A204.1 (cell line): Measurements from ENCODE around the gene ZBP1.

ENCODE experiments used
- FAIRE-seq: peaks from 2 replicates; lab custom pipeline; 2012; peaks lifted over from hg19 to GRCh38; lab: Jason Lieb, UNC

ZBP1 gene

GRCh38 chr20:57620274-57620990, at the start of gene ZBP1:
TSS of gene ZBP1 (minus strand) at chr20:57620426. CDS start at chr20:57620295, 131 bp downstream.
- FAIRE-seq = no peak

DNA sequence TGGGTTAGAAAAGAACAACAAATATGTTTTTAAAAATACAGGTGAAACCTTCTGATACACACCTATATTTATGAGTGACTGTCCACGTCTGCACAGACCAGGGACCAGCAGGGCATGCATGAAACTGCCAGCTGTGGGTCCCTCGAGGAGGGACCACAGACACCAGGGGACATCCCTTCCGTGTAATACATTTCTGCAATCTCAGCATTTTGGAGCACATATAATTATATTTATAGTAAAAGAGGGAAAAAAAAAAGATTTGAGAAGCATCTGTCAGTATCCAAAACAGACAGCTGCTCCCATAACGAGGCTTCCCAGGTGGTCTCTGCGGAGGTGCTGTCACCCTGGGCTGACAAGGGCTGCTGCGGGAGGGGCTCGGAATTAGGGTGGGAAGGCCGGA, 49.4 kb upstream of the ZBP1 start:
- no peak for FAIRE-seq

- FAIRE-seq = no peak
These were observed 47.9 kb upstream of the ZBP1 start for GRCh38 chr20:57667924-57668782.

- FAIRE-seq = no peak
These were observed 47.2 kb upstream of the ZBP1 start for GRCh38 chr20:57667388-57667787.

DNA sequence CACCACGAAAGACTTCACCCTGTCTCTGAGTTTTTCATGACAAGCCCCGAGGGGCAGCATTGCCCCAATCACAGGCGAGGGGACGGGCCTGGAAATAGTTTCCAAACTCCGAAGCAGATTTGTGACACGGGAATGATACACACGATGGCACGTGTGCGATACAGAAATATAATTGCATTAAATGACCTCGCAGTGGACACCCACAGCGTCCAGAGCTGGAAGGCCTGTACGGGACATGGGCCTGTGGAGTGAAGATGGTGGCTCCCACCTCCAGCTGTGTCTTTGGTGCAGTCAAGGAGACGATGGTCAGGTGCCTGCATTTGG, 46.6 kb upstream of the ZBP1 start:
- FAIRE-seq = no peak

GRCh38 chr20:57666106-57666833, 46.0 kb upstream of the ZBP1 start:
- no peak for FAIRE-seq

GRCh38 chr20:57665589-57665971, 45.4 kb upstream of the ZBP1 start:
- FAIRE-seq = no peak

DNA sequence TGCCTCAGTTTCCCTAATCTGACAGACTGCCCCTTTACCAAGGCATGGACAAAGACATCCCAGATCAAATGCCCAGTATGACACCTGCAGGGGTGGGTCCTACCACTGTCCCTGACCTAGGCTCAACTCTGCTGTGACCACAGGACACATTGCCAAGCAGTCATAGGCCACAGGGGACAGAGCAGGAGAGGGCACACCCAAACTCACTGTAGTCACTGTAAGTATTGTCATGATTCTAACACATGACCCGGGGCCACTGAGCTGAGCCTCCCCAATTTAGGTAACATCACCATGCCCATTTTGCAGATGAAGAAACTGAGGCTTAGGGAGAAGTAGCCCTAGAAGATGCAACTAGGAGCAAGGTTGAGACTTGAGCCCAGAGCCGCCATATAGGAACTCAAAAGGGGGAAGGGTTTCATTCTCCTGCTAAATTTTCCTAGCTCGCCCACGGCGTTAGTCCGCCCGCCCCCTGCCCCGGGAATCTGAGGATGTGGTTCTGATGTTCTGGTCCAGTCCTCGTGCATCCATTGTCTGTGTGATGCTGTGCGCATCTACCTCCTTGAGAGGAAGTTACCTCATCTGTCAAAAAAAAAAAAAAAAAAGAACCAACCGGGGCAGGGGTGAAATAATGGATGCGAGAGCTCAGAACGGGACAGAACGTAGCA, 44.8 kb upstream of the ZBP1 start:
- FAIRE-seq = no peak

GRCh38 chr20:57664476-57664875, 44.2 kb upstream of the ZBP1 start:
- FAIRE-seq = no peak

DNA sequence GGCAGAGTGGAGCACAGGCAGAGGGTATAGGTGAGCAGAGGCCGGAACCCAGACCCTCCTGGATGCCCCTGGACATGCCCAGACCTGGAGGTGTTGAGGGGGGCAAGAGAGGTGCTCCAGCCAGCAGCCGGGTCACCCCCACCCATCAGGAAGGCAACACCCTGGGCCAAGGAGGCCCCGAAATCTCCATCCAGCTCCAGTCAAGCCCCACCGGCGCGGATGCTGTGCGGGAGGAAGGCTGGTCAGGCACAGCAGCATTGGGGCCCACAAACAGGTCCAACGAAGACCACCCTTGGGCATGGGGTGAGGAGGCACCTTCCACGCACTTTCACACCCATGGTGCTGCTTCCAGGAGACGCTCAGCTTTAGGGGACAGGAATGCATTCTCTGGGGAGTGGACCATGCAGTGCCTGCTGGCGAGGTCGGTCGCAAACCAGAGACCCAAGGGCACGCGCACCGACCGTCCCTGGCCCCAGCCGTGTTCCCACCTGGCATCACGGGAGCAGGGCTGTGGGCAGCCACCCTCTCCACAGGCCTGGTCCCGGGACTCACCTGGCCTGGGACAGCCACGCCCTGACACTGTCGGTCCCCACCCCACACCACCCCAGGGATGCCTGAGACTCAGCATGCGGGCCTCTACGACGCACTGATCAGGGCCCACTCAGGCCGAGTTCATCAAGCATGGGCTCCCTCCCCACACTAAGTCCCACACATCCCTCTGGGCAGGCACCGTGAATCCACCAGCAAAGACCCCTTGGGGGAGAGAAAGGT, 43.6 kb upstream of the ZBP1 start:
- FAIRE-seq = no peak

DNA sequence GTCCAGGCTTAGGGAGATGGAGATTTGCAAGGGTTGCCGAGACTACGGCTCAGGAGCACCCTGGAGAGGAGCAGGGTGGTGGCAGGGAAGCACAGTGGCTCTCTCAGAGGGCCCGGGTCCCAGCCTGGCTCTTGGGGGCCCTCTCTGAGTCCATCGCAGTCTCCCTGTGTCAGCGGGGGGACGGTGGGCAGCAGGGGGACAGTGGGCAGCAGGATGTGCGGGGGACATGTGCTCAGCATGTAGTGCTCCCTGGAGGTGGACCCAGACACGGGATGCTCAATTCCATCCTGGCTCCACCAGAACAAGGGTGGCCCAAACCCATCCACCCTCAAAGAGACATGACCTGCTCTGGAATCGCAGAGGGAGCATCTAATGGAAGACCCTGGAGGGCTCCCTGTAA, 43.0 kb upstream of the ZBP1 start:
- no peak for FAIRE-seq

DNA sequence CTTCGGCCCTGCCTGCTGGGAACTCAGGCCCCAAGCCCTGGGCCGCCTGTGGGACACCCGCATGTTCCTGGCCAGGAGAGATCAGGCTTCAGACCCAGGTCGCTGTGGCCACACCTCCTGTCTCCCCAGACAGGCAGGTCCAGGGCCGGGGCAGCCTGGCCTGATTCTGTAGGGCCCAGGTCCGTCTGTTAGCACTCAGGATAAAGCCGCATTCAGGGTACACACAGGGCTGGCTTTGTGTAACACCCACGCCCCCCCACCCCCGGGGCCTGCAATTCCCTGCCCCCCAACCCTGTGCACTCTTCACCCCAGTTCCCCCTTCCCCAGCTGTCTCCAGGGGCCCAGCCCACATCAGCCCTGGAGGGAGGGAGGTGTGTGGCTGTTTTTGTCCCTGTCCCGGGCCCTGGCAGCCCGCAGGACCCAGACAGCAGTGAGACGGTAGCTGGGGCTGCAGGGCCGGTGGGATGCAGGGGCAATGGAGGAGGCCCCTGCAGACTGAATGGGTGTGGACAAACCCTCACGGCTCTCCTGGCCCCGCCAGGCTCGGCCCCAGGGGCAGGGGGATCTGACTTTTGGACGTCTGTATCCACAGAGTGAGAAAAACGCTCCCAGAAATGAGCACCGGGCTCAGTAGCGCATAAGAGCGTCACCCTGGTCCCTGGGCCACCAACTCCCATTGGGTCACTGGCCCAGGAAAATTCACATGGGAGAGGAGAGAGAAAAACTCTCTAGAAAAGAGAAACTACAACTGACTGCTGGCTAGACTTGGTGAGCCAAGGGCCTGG, 42.4 kb upstream of the ZBP1 start:
- no peak for FAIRE-seq

GRCh38 chr20:57661746-57662455, 41.7 kb upstream of the ZBP1 start:
- no peak for FAIRE-seq

DNA sequence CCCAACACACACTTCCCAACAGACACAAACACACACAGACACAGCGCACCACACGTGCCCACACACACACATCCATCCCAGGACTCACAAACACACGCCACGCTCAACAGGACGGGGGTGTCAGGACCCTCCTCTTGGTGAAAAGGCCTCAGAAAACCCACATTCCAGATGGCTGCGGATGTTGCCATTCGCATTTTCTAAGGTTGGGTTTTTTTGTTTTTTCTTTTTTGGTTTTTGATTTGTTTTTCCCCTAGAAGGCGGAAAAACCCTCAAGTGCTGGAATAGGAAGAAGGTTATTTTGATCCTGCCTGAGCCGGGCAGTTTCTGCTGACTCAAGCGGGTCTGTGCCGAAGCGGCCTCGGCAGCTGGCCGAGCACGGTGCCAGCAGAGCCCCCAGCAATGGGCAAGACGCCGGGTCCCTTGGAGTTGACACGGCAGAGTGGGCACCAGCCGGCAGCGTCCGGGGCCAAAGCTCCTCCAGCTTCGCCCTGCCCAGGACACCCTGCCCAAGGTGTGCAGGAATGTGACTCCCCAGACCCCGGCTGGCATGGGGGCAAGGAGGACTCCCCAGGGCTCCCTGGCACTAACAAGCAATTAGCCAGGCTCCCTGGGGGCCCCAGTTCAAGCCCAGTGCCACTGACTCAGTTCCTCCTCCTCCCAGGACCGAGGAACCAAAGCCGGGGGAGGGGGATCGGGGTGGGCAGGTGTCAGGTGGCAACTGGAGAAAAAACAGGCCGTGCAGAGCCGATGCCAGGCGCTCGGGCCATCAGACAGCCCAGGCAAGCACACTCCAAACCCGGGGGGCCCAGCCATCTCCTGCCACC, 40.9 kb upstream of the ZBP1 start:
- FAIRE-seq = no peak

GRCh38 chr20:57660181-57660921, 40.1 kb upstream of the ZBP1 start:
- FAIRE-seq = no peak

GRCh38 chr20:57659517-57660180, 39.4 kb upstream of the ZBP1 start:
- no peak for FAIRE-seq

GRCh38 chr20:57658833-57659516, 38.7 kb upstream of the ZBP1 start:
- no peak for FAIRE-seq

- FAIRE-seq = no peak
These were observed 38.2 kb upstream of the ZBP1 start for GRCh38 chr20:57658447-57658832.
